Measurements from ENCODE around the gene UBL4B.

UBL4B gene

GRCh38 chr1:110130989-110131388 lies 18.7 kb downstream of the UBL4B start:
- TF ChIP-seq, protein P1, sequence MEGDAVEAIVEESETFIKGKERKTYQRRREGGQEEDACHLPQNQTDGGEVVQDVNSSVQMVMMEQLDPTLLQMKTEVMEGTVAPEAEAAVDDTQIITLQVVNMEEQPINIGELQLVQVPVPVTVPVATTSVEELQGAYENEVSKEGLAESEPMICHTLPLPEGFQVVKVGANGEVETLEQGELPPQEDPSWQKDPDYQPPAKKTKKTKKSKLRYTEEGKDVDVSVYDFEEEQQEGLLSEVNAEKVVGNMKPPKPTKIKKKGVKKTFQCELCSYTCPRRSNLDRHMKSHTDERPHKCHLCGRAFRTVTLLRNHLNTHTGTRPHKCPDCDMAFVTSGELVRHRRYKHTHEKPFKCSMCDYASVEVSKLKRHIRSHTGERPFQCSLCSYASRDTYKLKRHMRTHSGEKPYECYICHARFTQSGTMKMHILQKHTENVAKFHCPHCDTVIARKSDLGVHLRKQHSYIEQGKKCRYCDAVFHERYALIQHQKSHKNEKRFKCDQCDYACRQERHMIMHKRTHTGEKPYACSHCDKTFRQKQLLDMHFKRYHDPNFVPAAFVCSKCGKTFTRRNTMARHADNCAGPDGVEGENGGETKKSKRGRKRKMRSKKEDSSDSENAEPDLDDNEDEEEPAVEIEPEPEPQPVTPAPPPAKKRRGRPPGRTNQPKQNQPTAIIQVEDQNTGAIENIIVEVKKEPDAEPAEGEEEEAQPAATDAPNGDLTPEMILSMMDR (IDR thresholded peaks at IDR 0.05; ENCODE audit: insufficient read depth, missing control alignments): no peak
- FAIRE-seq (no peak), DNase-seq (ENCODE audit: insufficient read length, low spot score) (no peak)

DNA sequence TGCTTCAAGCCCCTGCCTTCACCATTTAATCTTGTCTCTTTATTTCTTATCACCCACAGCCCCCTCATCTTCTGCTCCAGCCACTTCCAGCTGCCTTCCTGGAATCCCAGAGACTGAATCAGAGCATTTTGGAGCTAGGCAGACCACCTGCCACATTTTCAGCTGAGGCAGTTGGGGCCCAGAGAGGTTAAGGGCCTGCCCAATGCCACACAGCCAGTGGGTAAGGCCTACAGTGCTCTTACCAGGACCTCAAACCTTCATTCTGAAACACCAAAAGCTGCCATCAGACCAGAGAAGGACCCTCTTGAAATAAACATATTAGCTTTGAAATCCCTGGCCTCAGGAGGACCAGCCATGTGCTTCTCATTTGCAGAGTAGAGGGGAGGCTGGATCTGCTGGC lies 20.4 kb downstream of the UBL4B start:
- DNase-seq (ENCODE audit: insufficient read length, low spot score) (no peak), FAIRE-seq (no peak)
- TF ChIP-seq, protein P1 (IDR thresholded peaks at IDR 0.05; ENCODE audit: insufficient read depth, missing control alignments): no peak

- DNase-seq (ENCODE audit: insufficient read length, low spot score): no peak
- TF ChIP-seq, protein P1 (IDR thresholded peaks at IDR 0.05; ENCODE audit: insufficient read depth, missing control alignments): no peak
- no peak for FAIRE-seq
Measured at GRCh38 chr1:110133436-110133835, 21.2 kb downstream of the UBL4B start.

DNA sequence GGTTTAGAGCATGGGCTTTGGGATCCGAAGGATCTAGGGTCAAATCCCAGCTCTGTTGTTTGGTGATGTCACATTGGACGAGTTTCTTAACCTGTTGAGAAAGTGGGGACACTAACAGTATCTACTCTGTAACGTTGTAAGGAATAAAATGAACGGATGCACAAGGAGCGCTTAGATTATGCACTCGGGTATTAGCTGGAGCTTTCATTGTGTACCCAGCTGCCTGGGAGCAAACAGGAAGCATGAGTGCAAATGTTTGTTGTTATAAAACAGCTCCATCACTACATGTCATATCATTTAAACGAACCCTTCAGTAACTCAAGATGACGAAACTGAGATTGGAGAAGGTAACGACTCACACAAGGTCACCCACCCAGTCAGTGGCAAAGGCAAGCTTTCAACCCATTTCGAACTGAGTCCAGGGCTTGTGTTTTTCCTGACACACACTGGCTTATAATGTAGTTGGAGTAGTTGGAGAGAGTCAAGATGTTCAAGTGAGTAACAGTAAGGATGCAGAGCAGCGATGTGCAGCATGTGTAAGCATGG lies 21.9 kb downstream of the UBL4B start:
- no peak for DNase-seq (ENCODE audit: insufficient read length, low spot score)
- no peak for FAIRE-seq
- TF ChIP-seq, protein P1 (IDR thresholded peaks at IDR 0.05; ENCODE audit: insufficient read depth, missing control alignments): no peak

GRCh38 chr1:110135246-110135645 lies 23.0 kb downstream of the UBL4B start:
- TF ChIP-seq, protein P1 (IDR thresholded peaks at IDR 0.05; ENCODE audit: insufficient read depth, missing control alignments): no peak
- no peak for FAIRE-seq
- no peak for DNase-seq (ENCODE audit: insufficient read length, low spot score)

DNA sequence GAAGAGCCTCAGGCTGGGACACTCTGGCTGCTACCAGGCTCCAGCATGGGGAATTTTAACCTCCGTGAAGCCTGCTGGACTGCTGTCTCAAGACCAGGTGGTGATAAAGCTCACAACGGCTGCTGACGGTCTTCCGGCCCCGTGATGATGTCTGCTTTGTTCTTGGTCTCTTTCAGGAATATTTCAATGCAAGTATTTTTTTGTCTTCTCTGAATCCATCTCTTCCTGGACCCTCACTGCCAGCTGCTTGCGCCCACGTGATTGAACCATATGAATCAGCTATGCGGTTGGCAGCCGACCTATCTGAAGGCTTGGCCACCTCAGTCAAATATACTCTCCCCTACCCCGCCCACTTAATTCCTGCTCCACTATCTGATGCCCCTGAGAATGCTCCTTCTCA lies 23.4 kb downstream of the UBL4B start:
- TF ChIP-seq, protein P1 (IDR thresholded peaks at IDR 0.05; ENCODE audit: insufficient read depth, missing control alignments): no peak
- DNase-seq (ENCODE audit: insufficient read length, low spot score): no peak
- no peak for FAIRE-seq

DNA sequence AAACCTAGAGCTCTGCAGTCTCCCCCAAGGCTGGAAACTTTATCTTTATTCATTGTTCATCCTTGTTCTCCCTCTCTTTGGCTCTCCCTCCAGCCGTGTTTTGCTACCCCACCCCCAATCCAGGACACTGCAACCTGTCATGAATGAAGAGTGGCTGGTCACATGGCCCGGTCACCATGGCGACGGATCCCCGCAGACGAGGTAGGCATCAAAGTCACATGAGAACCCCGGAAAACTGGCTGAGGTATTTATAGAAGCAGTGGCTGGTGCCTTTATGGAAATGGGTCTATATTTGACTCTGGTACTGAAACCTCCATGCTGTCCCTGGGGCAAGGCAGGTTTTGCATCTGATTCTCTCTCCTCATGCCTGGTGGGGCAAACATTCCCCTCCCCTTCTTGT lies 24.7 kb downstream of the UBL4B start:
- TF ChIP-seq, protein P1 (IDR thresholded peaks at IDR 0.05; ENCODE audit: insufficient read depth, missing control alignments): no peak
- FAIRE-seq: no peak
- DNase-seq (ENCODE audit: insufficient read length, low spot score): no peak

Data from D721Med (cell line).